ENCODE measurements around the gene SAPCD1.

Gene SAPCD1

DNA sequence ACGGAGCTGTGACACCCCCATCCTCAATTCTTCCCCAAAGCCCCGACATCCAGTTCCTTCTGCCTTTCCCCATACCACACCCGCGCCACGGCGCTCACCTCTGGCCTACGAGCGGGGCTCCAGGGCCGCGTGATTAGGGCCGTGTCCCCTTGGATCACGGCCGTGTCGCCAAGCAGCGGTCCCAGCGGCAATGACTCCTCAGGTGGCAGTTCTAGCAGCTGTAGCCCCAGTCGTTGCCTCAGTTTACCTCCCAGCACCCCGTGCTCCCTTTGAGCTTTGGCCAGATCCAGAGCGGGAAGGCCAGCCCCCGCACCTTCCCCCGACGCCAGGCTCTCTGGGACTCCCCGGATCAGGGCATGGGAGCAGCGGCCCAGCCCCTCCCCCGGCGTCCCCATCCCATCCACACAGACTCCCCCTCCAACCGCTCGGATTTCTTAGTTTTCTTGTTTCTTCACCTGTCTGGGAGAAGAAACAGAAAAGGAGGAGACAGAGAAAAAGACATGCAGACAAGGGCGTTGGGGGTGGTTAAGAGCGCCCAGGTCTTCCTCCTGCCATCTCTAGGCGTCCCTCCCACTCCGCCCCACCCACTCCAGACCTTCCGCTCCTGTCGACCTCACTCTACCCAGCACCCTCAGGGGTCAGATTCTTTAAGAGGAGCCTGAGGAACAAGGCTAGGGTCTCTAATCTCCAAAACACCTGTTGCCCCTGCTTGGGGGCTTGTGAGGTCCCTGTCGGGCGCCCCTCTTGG is 33.5 kb upstream of the SAPCD1 start, which contains the start of gene DDAH2:
TSS of gene DDAH2 (minus strand) at position 533 of the 748 bp plus-strand sequence. CDS start at position 395, 138 bp downstream.
- no peak for DNase-seq (ENCODE audit: extremely low read depth in 1 of 2, low read depth in 1 of 2)

DNA sequence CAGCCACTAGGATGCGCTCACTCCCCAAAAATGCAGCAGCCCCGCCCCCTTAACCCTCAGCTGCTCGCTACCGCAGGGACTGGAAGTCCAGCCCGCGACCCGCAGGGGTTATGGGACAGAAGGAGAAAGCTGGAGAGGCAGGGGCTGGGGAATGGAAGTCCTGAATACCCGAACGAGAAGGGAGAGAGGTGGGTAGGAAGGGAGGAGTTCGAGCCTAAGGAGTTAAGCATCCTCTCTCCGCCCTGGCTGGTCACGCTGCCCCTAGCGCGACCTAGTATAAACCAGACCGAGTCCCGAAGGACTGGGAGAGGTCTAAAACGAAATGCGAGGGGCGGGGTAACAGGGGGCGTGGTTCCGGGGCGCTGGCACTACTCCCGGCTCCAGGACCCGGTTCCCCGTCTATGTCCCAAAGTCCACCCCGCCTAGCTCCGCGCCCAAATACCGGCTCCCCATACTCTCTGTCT is 32.9 kb upstream of the SAPCD1 start:
- DNase-seq (ENCODE audit: extremely low read depth in 1 of 2, low read depth in 1 of 2) = peak; percentile 58 to 68

DNA sequence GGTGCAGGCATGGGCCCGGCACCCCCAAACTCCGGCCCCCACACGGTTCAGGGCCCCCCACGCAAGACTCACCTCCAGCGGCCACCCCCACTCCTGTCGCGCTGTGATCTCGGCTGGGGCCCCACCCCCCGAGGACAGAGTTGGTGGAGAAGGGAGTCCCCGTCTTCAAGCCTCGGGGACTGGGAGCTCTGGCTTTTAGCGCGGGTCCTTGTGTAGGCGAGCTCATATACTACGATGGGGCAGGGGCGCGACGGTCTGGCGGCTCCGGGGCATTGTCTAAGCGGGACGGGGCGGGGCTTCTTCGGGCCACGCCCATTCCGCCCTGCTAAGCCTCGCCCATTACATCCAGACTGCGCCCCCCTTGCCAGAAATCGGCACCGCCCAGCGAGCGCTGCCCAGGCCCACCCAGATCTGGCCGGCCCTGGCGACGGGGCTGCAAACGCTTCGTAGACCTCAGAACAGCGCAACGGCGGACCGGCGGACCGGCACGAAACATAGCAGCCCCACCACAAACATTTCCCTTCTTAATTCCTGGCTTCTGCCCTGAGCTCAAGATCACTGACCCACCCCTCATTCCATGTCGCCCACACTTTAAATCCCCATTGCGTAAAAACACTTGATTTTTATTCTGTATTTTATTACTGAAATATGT is 32.4 kb upstream of the SAPCD1 start:
- DNase-seq (ENCODE audit: extremely low read depth in 1 of 2, low read depth in 1 of 2) = peak in 1 of 2 donors; percentile 59

DNA sequence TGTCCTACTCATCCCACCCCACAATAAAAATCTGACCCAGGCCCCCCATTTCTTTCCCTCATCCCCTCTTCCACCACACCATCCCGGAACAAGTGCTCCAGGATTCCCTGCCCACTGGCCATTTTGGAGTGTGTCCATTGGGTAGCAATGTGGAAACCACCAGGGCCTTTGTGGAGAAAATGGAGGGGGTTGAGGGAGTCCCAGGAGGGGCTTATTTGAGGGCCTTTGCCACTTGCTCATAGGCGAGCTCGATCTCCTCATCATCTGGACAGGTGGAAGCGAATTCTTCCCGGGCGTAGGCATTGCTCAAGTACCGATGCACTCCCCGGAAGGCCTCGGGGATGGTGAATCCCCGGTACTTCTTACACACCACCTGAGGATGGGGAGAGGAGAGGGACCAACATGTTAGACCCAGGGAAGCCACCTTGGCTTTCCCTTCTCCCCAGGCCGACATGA is 31.8 kb upstream of the SAPCD1 start:
- DNase-seq (ENCODE audit: extremely low read depth in 1 of 2, low read depth in 1 of 2) = no peak

DNA sequence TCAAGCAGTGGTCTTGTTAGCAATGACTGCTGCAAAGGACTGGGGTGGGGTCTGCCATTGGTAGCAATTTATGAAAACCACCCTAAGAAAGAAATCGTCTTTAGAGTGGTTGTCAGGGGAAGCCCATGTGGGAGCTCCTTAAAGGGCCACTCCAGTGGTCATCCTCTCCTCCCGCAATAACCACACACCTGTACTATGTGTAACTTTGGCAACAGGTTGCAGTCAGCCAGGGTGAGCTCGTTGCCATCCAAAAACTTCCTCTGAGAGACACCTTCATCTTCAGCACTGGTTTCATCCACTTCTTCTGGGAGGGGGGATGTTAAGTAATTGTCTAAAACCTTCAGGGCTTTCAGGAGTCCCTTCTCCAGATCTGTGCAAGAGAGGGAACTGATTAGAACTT is 30.4 kb upstream of the SAPCD1 start:
- no peak for DNase-seq (ENCODE audit: extremely low read depth in 1 of 2, low read depth in 1 of 2)

DNA sequence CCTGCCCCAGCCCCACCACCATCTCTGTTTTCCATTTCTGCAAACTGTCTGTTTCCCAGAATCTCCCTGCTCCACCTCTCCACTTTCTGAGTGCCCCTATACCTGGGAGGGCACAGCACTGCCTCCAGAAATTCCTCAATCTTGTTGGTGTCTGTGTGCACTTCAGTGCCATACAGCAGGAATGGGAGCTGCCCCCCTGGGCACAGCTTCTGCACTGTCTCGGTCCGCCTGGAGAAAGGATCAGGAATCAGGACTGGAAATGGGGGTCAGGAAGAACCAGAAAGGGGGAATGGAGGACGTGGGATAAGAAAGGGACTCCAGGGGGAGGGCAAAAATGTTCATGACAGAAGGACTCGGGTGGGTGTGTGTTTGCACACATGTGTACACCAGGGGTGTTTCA is 28.7 kb upstream of the SAPCD1 start:
- no peak for DNase-seq (ENCODE audit: extremely low read depth in 1 of 2, low read depth in 1 of 2)

DNA sequence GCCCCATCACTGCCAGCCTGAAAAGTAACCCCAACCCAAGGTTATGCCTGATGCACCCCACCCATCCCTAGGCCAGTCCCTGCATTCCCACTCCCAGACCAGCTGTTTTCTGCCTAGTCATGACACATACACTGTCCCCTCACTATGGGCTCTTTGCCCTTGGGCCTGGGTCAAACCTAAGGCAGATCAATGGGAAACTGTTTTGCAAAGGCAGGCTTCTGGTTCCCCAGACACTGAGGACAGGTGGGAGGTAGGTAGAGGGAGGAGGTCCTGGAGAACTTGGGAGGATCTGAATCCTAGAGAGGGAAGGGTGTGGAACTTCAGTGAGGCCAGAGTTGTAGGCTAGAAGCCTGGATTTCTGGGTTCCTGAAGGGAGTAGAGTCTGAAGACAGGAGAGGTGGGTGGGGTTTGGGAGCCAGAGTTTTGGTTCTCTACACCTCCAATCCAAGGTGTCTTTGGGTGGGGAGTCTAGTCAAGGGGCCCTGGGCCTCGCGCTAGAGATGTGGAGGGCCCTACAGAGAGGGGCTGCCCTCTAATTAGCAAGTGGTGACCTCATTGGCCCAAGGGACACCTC is 28.1 kb upstream of the SAPCD1 start:
- DNase-seq (ENCODE audit: extremely low read depth in 1 of 2, low read depth in 1 of 2) = peak in 1 of 2 donors; percentile 38

DNA sequence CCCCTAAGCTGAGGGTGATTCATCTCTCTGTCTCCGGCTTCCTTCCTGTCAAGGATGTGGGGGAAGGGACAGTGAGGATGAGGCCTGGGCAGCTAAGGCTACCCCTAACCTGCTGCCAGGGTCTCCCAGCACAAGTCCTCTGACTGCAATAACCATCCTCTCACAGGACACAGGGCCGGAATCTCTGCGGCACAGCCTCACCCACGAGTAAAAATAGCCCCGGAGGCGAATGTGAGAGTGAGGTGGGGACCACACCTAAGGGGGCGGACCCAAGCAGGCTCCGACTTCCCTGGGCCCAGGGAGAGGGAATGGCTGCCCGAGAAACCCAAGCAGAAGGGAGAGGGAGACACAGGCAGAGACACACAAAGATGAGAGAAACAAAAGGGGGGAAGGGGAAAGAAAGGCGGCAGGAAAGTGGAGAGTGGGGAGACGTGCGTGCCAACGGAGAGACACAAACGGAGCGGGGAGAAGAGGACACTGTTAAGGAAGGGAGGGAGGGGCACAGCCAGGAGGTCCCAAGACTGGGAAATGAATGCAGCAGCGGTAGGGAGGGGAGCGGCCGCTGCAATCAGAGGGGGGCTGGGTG is 27.5 kb upstream of the SAPCD1 start:
- no peak for DNase-seq (ENCODE audit: extremely low read depth in 1 of 2, low read depth in 1 of 2)

DNA sequence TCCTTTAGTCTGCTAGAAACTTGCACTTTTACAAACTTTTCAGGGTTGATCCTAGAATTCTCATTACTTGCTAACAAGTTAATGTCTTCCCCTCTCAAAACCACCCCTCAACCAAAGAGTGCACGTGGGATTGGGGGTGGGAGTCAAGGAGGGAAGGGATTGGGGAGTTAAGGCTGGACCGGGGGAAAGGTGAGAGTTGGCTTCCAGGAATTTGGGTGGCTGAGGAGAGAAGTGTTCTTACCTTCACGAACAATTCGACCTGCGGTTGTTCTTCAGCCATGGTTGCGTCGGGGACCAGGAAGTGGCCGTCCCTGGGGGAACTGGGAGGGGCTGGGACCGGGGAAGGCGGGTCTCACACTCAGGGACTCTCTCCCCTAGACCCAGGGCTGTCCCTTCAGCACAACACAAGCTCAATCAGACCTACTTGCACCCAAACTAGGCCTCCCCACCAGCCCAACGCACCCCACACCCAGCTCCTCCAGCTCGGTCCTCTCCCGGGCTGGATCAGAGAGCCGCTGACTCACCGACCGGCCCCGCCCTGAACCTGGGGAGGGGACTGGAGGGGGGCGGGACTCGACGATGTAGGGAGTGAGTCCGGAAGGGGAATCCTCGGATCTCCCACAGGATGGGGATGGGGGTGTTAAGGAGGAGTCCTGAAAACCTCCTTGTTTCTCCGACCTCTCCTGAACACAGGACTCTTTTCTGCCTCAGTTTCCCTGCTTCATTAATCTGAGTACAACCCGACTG is 26.3 kb upstream of the SAPCD1 start, which contains the start of gene CLIC1:
TSS of gene CLIC1 (minus strand) at position 510 of the 747 bp plus-strand sequence. CDS start at position 280, 230 bp downstream.
- peak; percentile 45 to 63 for DNase-seq (ENCODE audit: extremely low read depth in 1 of 2, low read depth in 1 of 2)

DNA sequence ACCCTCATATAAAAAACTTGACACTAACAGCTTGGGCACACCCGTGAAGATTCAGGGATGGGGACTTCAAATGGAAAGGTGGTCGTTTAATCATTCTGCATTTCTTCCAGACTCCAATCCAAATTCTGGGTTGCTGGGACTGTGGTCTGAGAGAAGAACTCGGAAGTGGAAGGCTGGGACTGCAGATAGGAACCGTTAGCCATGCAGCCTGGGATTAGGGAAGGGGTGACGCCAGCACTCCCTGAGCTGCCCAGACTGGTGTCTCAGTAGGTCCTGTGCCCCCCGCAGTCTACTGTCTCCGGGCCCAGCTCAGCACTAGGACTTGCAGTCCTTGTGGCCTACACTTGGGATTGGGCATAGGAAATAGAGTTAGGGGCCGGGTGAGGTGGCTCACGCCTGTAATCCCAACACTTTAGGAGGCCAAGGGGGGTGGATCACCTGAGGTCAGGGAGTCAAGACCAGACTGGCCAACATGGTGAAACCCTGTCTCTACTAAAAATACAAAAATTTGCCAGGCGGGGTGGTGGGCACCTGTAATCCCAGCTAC is 25.6 kb upstream of the SAPCD1 start:
- no peak for DNase-seq (ENCODE audit: extremely low read depth in 1 of 2, low read depth in 1 of 2)

DNA sequence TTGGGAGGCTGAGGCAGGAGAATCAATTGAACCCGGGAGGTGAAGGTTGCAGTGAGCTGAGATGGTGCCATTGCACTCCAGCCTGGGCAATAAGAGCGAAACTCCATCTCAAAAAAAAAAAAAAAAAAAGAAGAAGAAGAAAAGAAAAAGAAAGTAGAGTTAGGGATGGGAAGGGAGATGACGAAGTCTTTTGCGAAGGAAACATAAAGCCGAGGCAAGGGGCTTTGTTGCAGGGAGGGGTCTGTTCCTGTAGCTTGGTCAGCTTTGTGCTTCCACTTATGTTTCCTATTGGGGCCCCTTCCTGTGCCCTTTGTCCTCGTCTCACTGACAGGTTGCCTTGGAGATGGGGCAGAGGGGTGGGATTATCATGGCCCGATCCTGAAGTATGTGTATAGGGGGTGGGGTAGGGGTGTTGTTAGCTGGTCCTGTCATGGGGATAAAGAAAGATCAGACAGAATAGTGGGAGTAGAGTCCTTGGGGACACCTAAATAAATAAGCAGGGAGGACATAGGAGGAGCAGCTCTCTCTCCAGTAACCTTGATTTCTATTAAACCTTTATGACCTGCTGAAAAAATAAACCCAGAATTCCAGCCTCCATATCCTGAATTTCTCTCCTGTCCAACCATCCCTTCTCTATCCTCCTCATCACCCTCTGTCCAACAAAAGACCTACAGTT is 25.0 kb upstream of the SAPCD1 start:
- DNase-seq (ENCODE audit: extremely low read depth in 1 of 2, low read depth in 1 of 2) = no peak

DNA sequence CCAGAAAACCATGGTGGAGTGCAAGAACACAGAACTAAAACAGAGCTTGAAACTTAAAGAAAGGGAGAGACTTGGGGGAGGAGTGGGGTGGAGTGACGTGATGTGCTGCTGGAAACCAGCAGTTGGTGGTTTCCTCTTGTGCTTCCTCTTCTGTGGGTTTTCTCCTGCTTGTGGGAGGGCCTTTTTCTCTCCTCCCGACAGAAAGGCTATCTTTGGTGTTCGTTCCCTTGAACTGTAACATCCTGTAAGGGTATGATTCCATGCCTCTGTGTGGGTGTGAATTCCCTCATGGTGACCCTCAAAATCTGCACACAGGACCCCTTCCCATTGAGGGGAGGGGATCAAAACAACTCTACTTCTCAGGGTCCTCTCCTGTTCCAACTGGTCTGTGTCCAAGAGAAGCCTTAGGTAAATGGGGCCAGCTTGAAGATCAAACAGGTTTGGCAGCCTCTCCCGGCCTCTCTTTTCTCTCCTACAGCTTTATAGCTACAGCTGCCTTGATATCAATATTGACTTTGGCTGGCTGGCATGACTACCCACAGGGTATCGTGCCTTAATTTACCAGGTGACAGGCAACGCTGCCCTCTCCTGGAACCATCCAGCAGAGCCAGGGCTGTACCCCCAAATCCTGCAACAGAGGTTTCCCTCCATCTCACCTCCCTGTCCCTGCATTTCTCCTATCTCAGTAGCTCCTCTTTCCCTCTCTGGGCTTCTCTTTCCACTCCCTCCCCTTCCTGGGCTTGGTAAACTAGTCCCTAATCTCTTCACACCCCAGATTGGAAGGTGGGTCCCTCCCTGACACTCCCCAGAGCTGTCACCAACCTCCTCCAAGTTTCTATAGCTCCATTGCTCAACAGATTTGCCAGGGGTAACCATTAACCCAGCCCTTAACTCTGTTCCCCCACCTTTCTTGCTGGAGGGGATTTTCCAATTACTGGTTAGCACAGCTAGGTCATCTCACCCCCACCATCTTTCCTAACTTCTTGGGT is 24.2 kb upstream of the SAPCD1 start:
- DNase-seq (ENCODE audit: extremely low read depth in 1 of 2, low read depth in 1 of 2) = peak; percentile 37 to 39

DNA sequence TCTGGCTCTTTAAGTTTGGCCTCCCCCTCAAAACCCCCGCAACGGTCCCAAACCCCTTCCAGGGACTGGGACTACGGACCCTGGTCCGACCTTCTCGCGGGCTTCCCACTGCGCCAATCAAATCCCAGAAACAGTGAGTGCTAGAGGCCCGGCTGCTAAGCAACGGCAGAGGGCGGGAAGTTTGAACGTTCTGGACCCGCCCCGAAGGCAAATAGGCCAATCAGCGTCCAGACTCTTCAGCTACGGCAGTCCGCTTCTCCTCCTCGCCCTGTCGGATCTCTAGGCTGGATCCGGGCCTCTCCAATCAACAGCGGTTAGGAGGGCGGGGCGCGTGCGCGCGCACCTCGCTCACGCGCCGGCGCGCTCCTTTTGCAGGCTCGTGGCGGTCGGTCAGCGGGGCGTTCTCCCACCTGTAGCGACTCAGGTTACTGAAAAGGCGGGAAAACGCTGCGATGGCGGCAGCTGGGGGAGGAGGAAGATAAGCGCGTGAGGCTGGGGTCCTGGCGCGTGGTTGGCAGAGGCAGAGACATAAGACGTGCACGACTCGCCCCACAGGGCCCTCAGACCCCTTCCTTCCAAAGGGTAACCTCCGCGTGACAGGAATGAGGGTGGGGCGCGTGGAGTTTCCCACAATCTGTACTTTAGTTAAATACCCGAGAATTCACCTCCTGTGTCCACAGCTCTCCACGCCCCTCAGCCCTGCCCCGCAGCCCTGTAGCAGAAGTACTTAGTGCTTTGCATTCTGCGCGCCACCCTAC is 22.6 kb upstream of the SAPCD1 start, which contains the start of gene MSH5:
TSS of gene MSH5 (plus strand) at position 367 of the 758 bp plus-strand sequence. CDS start 462 bp downstream, outside the sequence.
- peak; percentile 87 to 91 for DNase-seq (ENCODE audit: extremely low read depth in 1 of 2, low read depth in 1 of 2)

DNA sequence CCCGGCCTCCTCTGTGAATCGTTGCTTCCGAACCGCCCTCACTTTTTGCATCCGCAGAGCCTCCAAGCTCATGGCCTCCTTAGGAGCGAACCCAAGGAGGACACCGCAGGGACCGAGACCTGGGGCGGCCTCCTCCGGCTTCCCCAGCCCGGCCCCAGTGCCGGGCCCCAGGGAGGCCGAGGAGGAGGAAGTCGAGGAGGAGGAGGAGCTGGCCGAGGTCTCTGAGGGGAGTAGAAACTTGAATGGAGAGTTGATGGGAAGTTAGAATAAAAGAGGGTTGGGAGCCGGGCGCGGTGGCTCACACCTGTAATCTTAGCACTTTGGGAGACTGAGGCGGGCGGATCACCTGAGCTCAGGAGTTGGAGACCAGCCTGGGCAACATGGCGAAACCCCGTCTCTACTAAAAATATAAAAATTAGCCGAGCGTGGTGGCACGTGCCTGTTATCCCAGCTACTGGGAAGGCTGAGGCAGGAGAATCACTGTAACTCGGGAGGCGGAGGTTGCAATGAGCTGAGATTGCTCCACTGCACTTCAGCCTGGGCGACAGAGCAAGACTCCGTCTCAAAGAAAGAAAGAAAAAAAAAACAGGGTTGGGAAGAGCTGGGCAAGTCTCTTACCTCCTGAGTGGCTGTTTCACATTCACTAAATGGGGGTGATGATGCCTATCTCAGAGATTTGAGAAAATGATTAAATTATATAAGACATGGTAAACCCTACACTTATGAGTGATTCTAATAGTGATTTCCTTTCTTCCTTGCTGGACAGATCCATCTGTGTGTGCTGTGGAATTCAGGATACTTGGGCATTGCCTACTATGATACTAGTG is 21.8 kb upstream of the SAPCD1 start:
- DNase-seq (ENCODE audit: extremely low read depth in 1 of 2, low read depth in 1 of 2) = no peak

DNA sequence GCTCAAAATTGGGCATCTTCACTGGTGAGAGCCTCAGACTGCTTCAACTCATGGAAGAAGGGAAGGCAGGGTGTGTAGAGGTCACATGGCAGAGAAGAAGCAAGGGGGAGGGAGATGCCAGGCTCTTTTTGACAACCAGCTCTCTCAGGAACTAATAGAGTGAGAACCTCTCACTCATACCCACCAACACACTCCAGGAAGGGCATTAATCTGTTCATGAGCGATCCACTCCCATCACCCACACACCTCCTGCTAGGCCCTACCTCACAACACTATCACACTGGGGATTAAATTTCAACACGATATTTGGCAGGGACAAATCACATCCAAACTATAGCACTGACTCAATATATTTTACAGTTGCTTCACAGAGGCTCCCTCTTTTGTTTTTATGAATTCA is 20.6 kb upstream of the SAPCD1 start:
- no peak for DNase-seq (ENCODE audit: extremely low read depth in 1 of 2, low read depth in 1 of 2)

DNA sequence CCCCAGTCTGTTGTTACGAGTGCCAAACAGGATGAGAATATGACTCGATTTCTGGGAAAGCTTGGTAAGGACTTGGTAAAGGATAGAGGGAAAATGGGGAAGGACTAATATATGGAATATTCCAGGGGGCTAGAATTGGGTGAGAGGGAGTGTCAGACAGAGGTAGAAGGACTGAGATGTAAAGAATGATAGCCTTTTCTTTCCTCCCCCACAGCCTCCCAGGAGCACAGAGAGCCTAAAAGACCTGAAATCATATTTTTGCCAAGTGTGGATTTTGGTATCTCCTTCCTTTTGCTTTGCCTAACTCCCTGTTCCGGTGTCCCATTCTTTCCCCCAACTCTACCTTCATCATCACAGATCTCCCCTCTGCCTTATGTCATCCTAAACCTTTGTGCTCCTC is 19.6 kb upstream of the SAPCD1 start:
- DNase-seq (ENCODE audit: extremely low read depth in 1 of 2, low read depth in 1 of 2) = no peak

DNA sequence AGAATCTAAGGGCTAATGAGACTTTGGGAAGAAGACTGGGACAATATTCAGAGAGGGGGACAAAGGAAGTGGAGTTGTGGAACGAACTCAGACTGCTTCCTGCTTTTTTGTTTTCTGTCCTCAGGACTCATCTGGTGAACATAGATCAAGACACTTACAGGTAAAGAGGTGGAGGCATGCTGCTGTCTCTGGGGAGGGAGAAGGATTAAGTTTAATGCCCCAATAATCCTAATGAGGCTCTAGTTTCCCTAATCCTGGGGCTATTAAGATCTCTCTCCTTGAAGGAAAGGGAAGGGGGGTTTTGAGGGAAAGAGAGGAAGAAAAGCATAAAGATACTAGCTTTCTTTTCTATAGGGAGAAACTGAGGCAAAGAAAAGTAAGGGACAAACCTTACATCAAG is 18.0 kb upstream of the SAPCD1 start:
- no peak for DNase-seq (ENCODE audit: extremely low read depth in 1 of 2, low read depth in 1 of 2)

All from activated CD8-positive, alpha-beta memory T cell treated with anti-CD3 and anti-CD28 coated beads for 1 hour (primary cell).